Activated CD4-positive, alpha-beta T cell treated with anti-CD3 and anti-CD28 coated beads, Interleukin-2, amount 10 ng/mL, durations not matched to agents 7 days and 5 days (primary cell): ENCODE results near the gene MYOG. TPM values are rescaled to one million over a fixed set of nuclear protein-coding genes. Genes with fewer than 3 reads are reported as not detected.

Source experiments
- CTCF ChIA-PET: fragments of 350-600 bp; sonication (Branson Sonifier 250); formaldehyde crosslinking; loops from one replicate; lab custom pipeline; 2021; ENCODE audit warnings: antibody characterized with exemption; lab: Charles Lee
- POLR2A ChIA-PET: fragments of 350-600 bp; sonication (Branson Sonifier 250); formaldehyde crosslinking; loops from one replicate; lab custom pipeline; 2021; ENCODE audit warnings: antibody characterized with exemption; lab: Charles Lee
- DNase-seq: peaks from one replicate; pipeline ENCODE4 v3.0.0-alpha.2; 2020
- H3K27ac Mint-ChIP-seq: one replicate; pipeline ENCODE4 v1.8.0; 2021; ENCODE audit warnings: mild to moderate bottlenecking, moderate library complexity, mixed read lengths
- H3K27me3 Mint-ChIP-seq: one replicate; pipeline ENCODE4 v1.8.0; 2021; ENCODE audit warnings: mixed read lengths
- H3K36me3 Mint-ChIP-seq: one replicate; pipeline ENCODE4 v1.8.0; 2021; ENCODE audit warnings: low read depth, mixed read lengths
- H3K4me1 Mint-ChIP-seq: one replicate; pipeline ENCODE4 v1.8.0; 2021; ENCODE audit warnings: mixed read lengths
- H3K4me3 Mint-ChIP-seq: one replicate; pipeline ENCODE4 v1.8.0; 2021; ENCODE audit warnings: mild to moderate bottlenecking, moderate library complexity, mixed read lengths
- H3K9me3 Mint-ChIP-seq: one replicate; pipeline ENCODE4 v1.8.0; 2021; ENCODE audit warnings: mixed read lengths
- total RNA-seq, 2 experiments: library from RNA; stranded (reverse); gene quantifications; one replicate each; pipeline ENCODE4 v1.2.3, GENCODE V29; 2021

Gene MYOG
- total RNA-seq, 2 experiments from 2014 or later: not detected

- Mint-ChIP-seq H3K27ac (no peak overlapping the region), H3K36me3 (no peaks in the 10 kb centered on the region), H3K27me3 (peaks cover 58% of the 10 kb centered on the region), H3K4me1 (no peaks in the 10 kb centered on the region), H3K9me3 (no peaks in the 10 kb centered on the region), H3K4me3 (no peak overlapping the region)
- CTCF ChIA-PET: no interaction called here
- DNase-seq: no peak
- POLR2A ChIA-PET: interaction anchor here (0.7 kb wide), 1 partner anchor 790 kb away, joined by 3 read pairs; no protein-coding TSS in a partner anchor
Measured at GRCh38 chr1:203112475-203112874, 26.7 kb upstream of the MYOG start.

GRCh38 chr1:203104789-203105390 is 19.1 kb upstream of the MYOG start:
- DNase-seq: no peak
- Mint-ChIP-seq H3K27me3 (peaks cover 46% of the 10 kb centered on the region), H3K4me1 (no peaks in the 10 kb centered on the region), H3K9me3 (no peaks in the 10 kb centered on the region), H3K4me3 (no peak overlapping the region), H3K36me3 (no peaks in the 10 kb centered on the region), H3K27ac (no peak overlapping the region)
- CTCF ChIA-PET: interaction anchor here (0.8 kb wide), 1 partner anchor 17 kb away, joined by 3 read pairs; no protein-coding TSS in a partner anchor
- POLR2A ChIA-PET: no interaction called here

- no peaks in the 10 kb centered on the region for H3K4me1 Mint-ChIP-seq
- no peaks in the 10 kb centered on the region for H3K36me3 Mint-ChIP-seq
- no peaks in the 10 kb centered on the region for H3K9me3 Mint-ChIP-seq
- H3K27me3 Mint-ChIP-seq: peaks cover 36% of the 10 kb centered on the region
- CTCF ChIA-PET: interaction anchor here (0.8 kb wide), 1 partner anchor 16 kb away, joined by 3 read pairs; no protein-coding TSS in a partner anchor
- DNase-seq: peak; percentile 1
- POLR2A ChIA-PET: no interaction called here
- H3K4me3 Mint-ChIP-seq: no peak overlapping the region
- H3K27ac Mint-ChIP-seq: no peak overlapping the region
Measured at GRCh38 chr1:203103829-203104495, 18.1 kb upstream of the MYOG start.

- H3K4me1 Mint-ChIP-seq: no peaks in the 10 kb centered on the region
- no peak overlapping the region for H3K27ac Mint-ChIP-seq
- H3K27me3 Mint-ChIP-seq: peaks cover 30% of the 10 kb centered on the region
- no peaks in the 10 kb centered on the region for H3K36me3 Mint-ChIP-seq
- H3K4me3 Mint-ChIP-seq: no peak overlapping the region
- no peaks in the 10 kb centered on the region for H3K9me3 Mint-ChIP-seq
- ChIA-PET POLR2A (no interaction called here), CTCF (no interaction called here)
- DNase-seq: peak; percentile 1
Measured at GRCh38 chr1:203103216-203103615, 17.4 kb upstream of the MYOG start.

GRCh38 chr1:203101813-203102634 is 16.2 kb upstream of the MYOG start:
- Mint-ChIP-seq H3K36me3 (no peaks in the 10 kb centered on the region), H3K4me3 (no peak overlapping the region), H3K27me3 (peaks cover 23% of the 10 kb centered on the region), H3K27ac (no peak overlapping the region), H3K9me3 (no peaks in the 10 kb centered on the region), H3K4me1 (no peaks in the 10 kb centered on the region)
- DNase-seq: peak; percentile 3
- ChIA-PET CTCF (no interaction called here), POLR2A (no interaction called here)

GRCh38 chr1:203100516-203100869 is 14.7 kb upstream of the MYOG start:
- no peak for DNase-seq
- CTCF ChIA-PET: interaction anchor here (1.5 kb wide), 1 partner anchor 21 kb away, joined by 4 read pairs; no protein-coding TSS in a partner anchor
- Mint-ChIP-seq H3K36me3 (no peaks in the 10 kb centered on the region), H3K27ac (no peak overlapping the region), H3K4me1 (no peaks in the 10 kb centered on the region), H3K27me3 (peaks cover 26% of the 10 kb centered on the region), H3K9me3 (peaks cover 4% of the 10 kb centered on the region), H3K4me3 (no peak overlapping the region)
- POLR2A ChIA-PET: no interaction called here

GRCh38 chr1:203099805-203100515 is 14.1 kb upstream of the MYOG start:
- peaks cover 26% of the 10 kb centered on the region for H3K27me3 Mint-ChIP-seq
- peaks cover 10% of the 10 kb centered on the region for H3K9me3 Mint-ChIP-seq
- DNase-seq: peak; percentile 3
- no peak overlapping the region for H3K4me3 Mint-ChIP-seq
- ChIA-PET CTCF (interaction anchor here (1.5 kb wide), 1 partner anchor 21 kb away, joined by 4 read pairs; no protein-coding TSS in a partner anchor), POLR2A (no interaction called here)
- H3K36me3 Mint-ChIP-seq: peaks cover 2% of the 10 kb centered on the region
- H3K27ac Mint-ChIP-seq: no peak overlapping the region
- H3K4me1 Mint-ChIP-seq: no peaks in the 10 kb centered on the region

GRCh38 chr1:203098914-203099520 is 13.2 kb upstream of the MYOG start:
- Mint-ChIP-seq H3K4me3 (no peak overlapping the region), H3K4me1 (no peaks in the 10 kb centered on the region), H3K9me3 (peaks cover 16% of the 10 kb centered on the region), H3K36me3 (peaks cover 3% of the 10 kb centered on the region), H3K27me3 (peaks cover 33% of the 10 kb centered on the region), H3K27ac (no peak overlapping the region)
- DNase-seq: peak; percentile 4
- ChIA-PET CTCF (interaction anchor here (1.5 kb wide), 1 partner anchor 20 kb away, joined by 4 read pairs; no protein-coding TSS in a partner anchor), POLR2A (no interaction called here)

GRCh38 chr1:203098445-203098844 is 12.6 kb upstream of the MYOG start:
- CTCF ChIA-PET: interaction anchor here (0.6 to 0.8 kb wide), 2 partner anchors 12 to 102 kb away, joined by 3 read pairs; no protein-coding TSS in a partner anchor

GRCh38 chr1:203097001-203097400 is 11.2 kb upstream of the MYOG start:
- peaks cover 38% of the 10 kb centered on the region for H3K27me3 Mint-ChIP-seq
- H3K9me3 Mint-ChIP-seq: peaks cover 16% of the 10 kb centered on the region
- CTCF ChIA-PET: interaction anchor here (0.6 to 1.6 kb wide), 2 partner anchors 26 to 439 kb away, joined by 3 to 4 read pairs; no protein-coding TSS in a partner anchor
- DNase-seq: peak; percentile 3
- no peak overlapping the region for H3K4me3 Mint-ChIP-seq
- no peaks in the 10 kb centered on the region for H3K4me1 Mint-ChIP-seq
- peaks cover 3% of the 10 kb centered on the region for H3K36me3 Mint-ChIP-seq
- POLR2A ChIA-PET: no interaction called here
- H3K27ac Mint-ChIP-seq: no peak overlapping the region

More at GRCh38 chr1:203098445-203098844, 12.6 kb upstream of the MYOG start:
- H3K4me1 Mint-ChIP-seq: no peaks in the 10 kb centered on the region
- POLR2A ChIA-PET: no interaction called here
- no peak overlapping the region for H3K27ac Mint-ChIP-seq
- peaks cover 33% of the 10 kb centered on the region for H3K27me3 Mint-ChIP-seq
- DNase-seq: peak; percentile 0
- peaks cover 16% of the 10 kb centered on the region for H3K9me3 Mint-ChIP-seq
- H3K4me3 Mint-ChIP-seq: no peak overlapping the region
- peaks cover 3% of the 10 kb centered on the region for H3K36me3 Mint-ChIP-seq

GRCh38 chr1:203096566-203096965 is 10.8 kb upstream of the MYOG start:
- peak; percentile 0 for DNase-seq
- no peak overlapping the region for H3K27ac Mint-ChIP-seq
- CTCF ChIA-PET: interaction anchor here (0.6 to 1.6 kb wide), 2 partner anchors 26 to 438 kb away, joined by 3 to 4 read pairs; no protein-coding TSS in a partner anchor
- peaks cover 16% of the 10 kb centered on the region for H3K9me3 Mint-ChIP-seq
- H3K4me3 Mint-ChIP-seq: no peak overlapping the region
- H3K4me1 Mint-ChIP-seq: no peaks in the 10 kb centered on the region
- peaks cover 41% of the 10 kb centered on the region for H3K27me3 Mint-ChIP-seq
- POLR2A ChIA-PET: no interaction called here
- H3K36me3 Mint-ChIP-seq: peaks cover 3% of the 10 kb centered on the region
